ENCODE measurements around the gene IPO4. TPM values are rescaled to one million over a fixed set of nuclear protein-coding genes. Genes with fewer than 3 reads are reported as not detected.

IPO4 gene
- total RNA-seq (100 to 1,000 TPM; 164 to 172 TPM), polyA plus RNA-seq (20.9 TPM)

- DNase-seq, result peak; percentile 91 to 97 (median 94)
- peaks cover 44% of the 10 kb centered on the region for H3K36me3 ChIP-seq (ENCODE audit: insufficient read depth, low read length)
- POLR2A ChIA-PET, result interaction anchor here (0.6 to 2.0 kb wide), 9 partner anchors 18 to 156 kb away, joined by 3 to 16 read pairs (median 4); partner anchors contain the start of genes CHMP4A, IRF9, MDP1 and PSME1
Measured at GRCh38 chr14:24188251-24189058, at the start of gene IPO4. Gene IPO4 (minus strand): TSS chr14:24188816. CDS start chr14:24188787, 29 bp downstream.

GRCh38 chr14:24238123-24238522 is 49.5 kb upstream of the IPO4 start:
- Mint-ChIP-seq H3K27me3 (peaks cover 0 to 2% of the 10 kb centered on the region in 2 donors), H3K27ac (peak overlapping the region in 7 of 8 donors; percentile 13 to 99 (median 44)), H3K4me3 (peak overlapping the region in 1 of 7 donors; percentile 96), H3K9me3 (no peaks in the 10 kb centered on the region), H3K36me3 (peaks cover 4 to 81% (median 25%) of the 10 kb centered on the region in 3 donors), H3K4me1 (peaks cover 76 to 96% (median 91%) of the 10 kb centered on the region in 3 donors)
- Histone ChIP-seq H3K27ac (ENCODE audit: low read depth, low read length) (no peak overlapping the region), H3K27me3 (ENCODE audit: insufficient read depth, low read length, poor library complexity, severe bottlenecking) (no peaks in the 10 kb centered on the region), H3K9me3 (ENCODE audit: low read length) (no peaks in the 10 kb centered on the region), H3K4me3 (ENCODE audit: low read length) (no peak overlapping the region), H3K36me3 (ENCODE audit: insufficient read depth, low read length) (peaks cover 70% of the 10 kb centered on the region), H3K4me1 (ENCODE audit: insufficient read depth, low read length) (peaks cover 62% of the 10 kb centered on the region)
- POLR2A ChIA-PET, result interaction anchor here (0.7 to 1.4 kb wide), 3 partner anchors 25 to 128 kb away, joined by 3 read pairs; partner anchors contain the start of gene CHMP4A
- CTCF ChIA-PET, result interaction anchor here (1.5 to 12.1 kb wide), 4 partner anchors 22 to 193 kb away, joined by 6 to 146 read pairs (median 6); partner anchors contain the start of genes CIDEB, LTB4R, LTB4R2 and MDP1
- DNase-seq, result no peak

More at GRCh38 chr14:24188251-24189058, at the start of gene IPO4:
- Histone ChIP-seq H3K9me3 (ENCODE audit: low read length) (no peaks in the 10 kb centered on the region), H3K27ac (ENCODE audit: low read depth, low read length) (peak within 1 kb of the TSS; percentile 74), H3K4me1 (ENCODE audit: insufficient read depth, low read length) (peaks cover 31% of the 10 kb centered on the region), H3K27me3 (ENCODE audit: insufficient read depth, low read length, poor library complexity, severe bottlenecking) (no peaks in the 10 kb centered on the region), H3K4me3 (ENCODE audit: low read length) (peak within 1 kb of the TSS; percentile 85)
- Mint-ChIP-seq H3K27ac (peak within 1 kb of the TSS; percentile 80 to 99 (median 96)), H3K4me3 (peak within 1 kb of the TSS; percentile 90 to 95 (median 92)), H3K9me3 (no peaks in the 10 kb centered on the region), H3K4me1 (peaks cover 25 to 56% (median 43%) of the 10 kb centered on the region in 3 donors), H3K27me3 (no peaks in the 10 kb centered on the region), H3K36me3 (peaks cover 0 to 65% (median 8%) of the 10 kb centered on the region in 3 donors)
- CTCF ChIA-PET, result interaction anchor here (0.5 to 5.2 kb wide), 14 partner anchors 11 to 243 kb away, joined by 3 to 36 read pairs (median 5); partner anchors contain the start of genes CHMP4A, CIDEB, DCAF11 and IRF9

GRCh38 chr14:24237463-24237955 is 48.9 kb upstream of the IPO4 start:
- no peak overlapping the region for H3K4me3 ChIP-seq (ENCODE audit: low read length)
- peaks cover 4 to 84% (median 25%) of the 10 kb centered on the region in 3 donors for H3K36me3 Mint-ChIP-seq
- peak overlapping the region in 6 of 8 donors; percentile 9 to 99 (median 68) for H3K27ac Mint-ChIP-seq
- peaks cover 70% of the 10 kb centered on the region for H3K36me3 ChIP-seq (ENCODE audit: insufficient read depth, low read length)
- H3K4me3 Mint-ChIP-seq, result peak overlapping the region in 2 of 7 donors; percentile 27 to 96
- H3K4me1 Mint-ChIP-seq, result peaks cover 76 to 94% (median 92%) of the 10 kb centered on the region in 3 donors
- no peaks in the 10 kb centered on the region for H3K27me3 ChIP-seq (ENCODE audit: insufficient read depth, low read length, poor library complexity, severe bottlenecking)
- ChIA-PET POLR2A (interaction anchor here (0.9 to 1.4 kb wide), 2 partner anchors 24 to 127 kb away, joined by 3 read pairs; partner anchors contain the start of gene CHMP4A), CTCF (interaction anchor here (1.5 to 12.1 kb wide), 4 partner anchors 22 to 194 kb away, joined by 6 to 146 read pairs (median 6); partner anchors contain the start of genes CIDEB, LTB4R, LTB4R2 and MDP1)
- H3K27me3 Mint-ChIP-seq, result peaks cover 0 to 2% of the 10 kb centered on the region in 2 donors
- no peaks in the 10 kb centered on the region for H3K9me3 ChIP-seq (ENCODE audit: low read length)
- no peaks in the 10 kb centered on the region for H3K9me3 Mint-ChIP-seq
- peaks cover 63% of the 10 kb centered on the region for H3K4me1 ChIP-seq (ENCODE audit: insufficient read depth, low read length)
- no peak for DNase-seq
- H3K27ac ChIP-seq (ENCODE audit: low read depth, low read length), result no peak overlapping the region

GRCh38 chr14:24236689-24237462 is 48.3 kb upstream of the IPO4 start:
- H3K27me3 Mint-ChIP-seq, result peaks cover 0 to 2% of the 10 kb centered on the region in 2 donors
- H3K4me1 Mint-ChIP-seq, result peaks cover 72 to 92% (median 91%) of the 10 kb centered on the region in 3 donors
- H3K36me3 Mint-ChIP-seq, result peaks cover 4 to 83% (median 25%) of the 10 kb centered on the region in 3 donors
- H3K9me3 Mint-ChIP-seq, result no peaks in the 10 kb centered on the region
- peak overlapping the region in 2 of 7 donors; percentile 27 to 96 for H3K4me3 Mint-ChIP-seq
- DNase-seq, result no peak
- Histone ChIP-seq H3K4me1 (ENCODE audit: insufficient read depth, low read length) (peaks cover 62% of the 10 kb centered on the region), H3K27ac (ENCODE audit: low read depth, low read length) (no peak overlapping the region), H3K4me3 (ENCODE audit: low read length) (no peak overlapping the region), H3K27me3 (ENCODE audit: insufficient read depth, low read length, poor library complexity, severe bottlenecking) (no peaks in the 10 kb centered on the region), H3K9me3 (ENCODE audit: low read length) (no peaks in the 10 kb centered on the region), H3K36me3 (ENCODE audit: insufficient read depth, low read length) (peaks cover 70% of the 10 kb centered on the region)
- H3K27ac Mint-ChIP-seq, result peak overlapping the region in 4 of 8 donors; percentile 60 to 99 (median 80)
- CTCF ChIA-PET, result interaction anchor here (1.5 to 12.1 kb wide), 3 partner anchors 21 to 72 kb away, joined by 6 to 146 read pairs (median 6); partner anchors contain the start of genes CIDEB, LTB4R, LTB4R2 and MDP1
- POLR2A ChIA-PET, result interaction anchor here (1.4 kb wide), 1 partner anchor 24 kb away, joined by 3 read pairs; the partner anchor contains the start of gene CHMP4A

GRCh38 chr14:24235804-24236688 is 47.4 kb upstream of the IPO4 start:
- H3K4me3 Mint-ChIP-seq, result peak overlapping the region in 2 of 7 donors; percentile 7 to 96
- H3K27me3 Mint-ChIP-seq, result peaks cover 0 to 2% of the 10 kb centered on the region in 2 donors
- peaks cover 62% of the 10 kb centered on the region for H3K4me1 ChIP-seq (ENCODE audit: insufficient read depth, low read length)
- H3K27ac Mint-ChIP-seq, result peak overlapping the region in 7 of 8 donors; percentile 20 to 99 (median 77)
- H3K27me3 ChIP-seq (ENCODE audit: insufficient read depth, low read length, poor library complexity, severe bottlenecking), result no peaks in the 10 kb centered on the region
- H3K36me3 ChIP-seq (ENCODE audit: insufficient read depth, low read length), result peaks cover 70% of the 10 kb centered on the region
- H3K9me3 ChIP-seq (ENCODE audit: low read length), result no peaks in the 10 kb centered on the region
- H3K27ac ChIP-seq (ENCODE audit: low read depth, low read length), result no peak overlapping the region
- no peak for DNase-seq
- no peaks in the 10 kb centered on the region for H3K9me3 Mint-ChIP-seq
- ChIA-PET CTCF (interaction anchor here (1.0 to 12.1 kb wide), 4 partner anchors 20 to 195 kb away, joined by 3 to 146 read pairs (median 5); partner anchors contain the start of genes CIDEB, LTB4R, LTB4R2 and MDP1), POLR2A (interaction anchor here (1.4 kb wide), 1 partner anchor 23 kb away, joined by 3 read pairs; the partner anchor contains the start of gene CHMP4A)
- no peak overlapping the region for H3K4me3 ChIP-seq (ENCODE audit: low read length)
- H3K36me3 Mint-ChIP-seq, result peaks cover 4 to 84% (median 25%) of the 10 kb centered on the region in 3 donors
- H3K4me1 Mint-ChIP-seq, result peaks cover 77 to 94% (median 91%) of the 10 kb centered on the region in 3 donors

- H3K36me3 Mint-ChIP-seq, result peaks cover 0 to 70% (median 21%) of the 10 kb centered on the region in 3 donors
- Histone ChIP-seq H3K4me1 (ENCODE audit: insufficient read depth, low read length) (peaks cover 50% of the 10 kb centered on the region), H3K9me3 (ENCODE audit: low read length) (no peaks in the 10 kb centered on the region), H3K27ac (ENCODE audit: low read depth, low read length) (no peak overlapping the region), H3K27me3 (ENCODE audit: insufficient read depth, low read length, poor library complexity, severe bottlenecking) (no peaks in the 10 kb centered on the region), H3K36me3 (ENCODE audit: insufficient read depth, low read length) (peaks cover 53% of the 10 kb centered on the region), H3K4me3 (ENCODE audit: low read length) (no peak overlapping the region)
- no peaks in the 10 kb centered on the region for H3K27me3 Mint-ChIP-seq
- DNase-seq, result no peak
- peak overlapping the region in 6 of 7 donors; percentile 32 to 99 (median 72) for H3K4me3 Mint-ChIP-seq
- peaks cover 61 to 80% (median 78%) of the 10 kb centered on the region in 3 donors for H3K4me1 Mint-ChIP-seq
- no peaks in the 10 kb centered on the region for H3K9me3 Mint-ChIP-seq
- peak overlapping the region; percentile 40 to 99 (median 76) for H3K27ac Mint-ChIP-seq
- POLR2A ChIA-PET, result interaction anchor here (2.3 kb wide), 1 partner anchor 8 kb away, joined by 30 read pairs; the partner anchor contains the start of gene TINF2
- CTCF ChIA-PET, result interaction anchor here (0.8 to 3.2 kb wide), 8 partner anchors 8 to 197 kb away, joined by 3 to 16 read pairs (median 4); partner anchors contain the start of genes CIDEB, TINF2 and TM9SF1
Measured at GRCh38 chr14:24234095-24235005, 45.7 kb upstream of the IPO4 start.
